Mesenchymal stem cell (in vitro differentiated cells and primary cell): Measurements from ENCODE around the gene THEM5.
A peak's percentile ranks its signal among the peaks of the same experiment; 100 is the strongest.

ENCODE experiments used
- DNase-seq: peaks from one replicate; pipeline ENCODE4 v3.0.0-alpha.2; 2013
- H2AFZ ChIP-seq: one replicate; pipeline ENCODE4 v1.6.1; 2013; ENCODE audit warnings: low read depth, mild to moderate bottlenecking, control low read depth, inconsistent platforms, low read length, moderate library complexity
- H2AK5ac ChIP-seq: 2 replicates; pipeline ENCODE4 v1.6.1; 2013; ENCODE audit warnings: low read length, moderate library complexity, mild to moderate bottlenecking, inconsistent platforms; ENCODE audit not compliant: severe bottlenecking
- H2BK120ac ChIP-seq: one replicate; pipeline ENCODE4 v1.6.1; 2013; ENCODE audit warnings: low read depth, mild to moderate bottlenecking, inconsistent platforms, low read length, moderate library complexity
- H2BK12ac ChIP-seq, 2 experiments: one replicate each; pipeline ENCODE4 v1.6.1; 2013; ENCODE audit warnings: inconsistent platforms in 2 of 2, low read length in 2 of 2, mild to moderate bottlenecking in 2 of 2, moderate library complexity in 2 of 2, control low read depth in 1 of 2
- H2BK15ac ChIP-seq: one replicate; pipeline ENCODE4 v1.6.1; 2013; ENCODE audit warnings: mild to moderate bottlenecking, low read depth, inconsistent platforms; ENCODE audit not compliant: poor library complexity, severe bottlenecking
- H2BK5ac ChIP-seq: 2 replicates; pipeline ENCODE4 v1.6.1; 2013; ENCODE audit warnings: low read depth, mild to moderate bottlenecking, low read length, control low read depth, inconsistent platforms; ENCODE audit not compliant: poor library complexity, severe bottlenecking
- H3K14ac ChIP-seq, 2 experiments: one replicate each; pipeline ENCODE4 v1.6.1; 2013; ENCODE audit warnings: inconsistent platforms in 2 of 2, low read length in 2 of 2, control low read depth in 1 of 2, mild to moderate bottlenecking in 1 of 2, moderate library complexity in 1 of 2
- H3K18ac ChIP-seq, 2 experiments: one replicate each; pipeline ENCODE4 v1.6.1; 2013; ENCODE audit warnings: inconsistent platforms in 2 of 2, low read length in 2 of 2, control low read depth in 1 of 2, low read depth in 1 of 2, mild to moderate bottlenecking in 1 of 2
- H3K23ac ChIP-seq, 2 experiments: one replicate each; pipeline ENCODE4 v1.6.1; 2013; ENCODE audit warnings: inconsistent platforms in 2 of 2, low read length in 2 of 2, mild to moderate bottlenecking in 2 of 2, moderate library complexity in 2 of 2, control low read depth in 1 of 2
- H3K27ac ChIP-seq: 2 replicates; pipeline ENCODE4 v1.5.1; 2013; ENCODE audit warnings: mild to moderate bottlenecking, moderate library complexity, low read length, control low read depth, inconsistent platforms; ENCODE audit not compliant: poor library complexity, severe bottlenecking
- H3K27me3 ChIP-seq, 2 experiments: 2 replicates each; pipeline versions ENCODE4 v1.6.1 to v1.7.0; 2013; ENCODE audit warnings: low read length in 2 of 2, mild to moderate bottlenecking in 2 of 2, moderate library complexity in 2 of 2, control low read depth in 1 of 2, inconsistent platforms in 1 of 2; ENCODE audit not compliant: control insufficient read depth in 1 of 2, insufficient read depth in 1 of 2
- H3K36me3 ChIP-seq, 2 experiments: 2 replicates each; pipeline versions ENCODE4 v1.6.1 to v1.7.0; 2013; ENCODE audit warnings: low read length in 2 of 2, control low read depth in 1 of 2, inconsistent platforms in 1 of 2, low read depth in 1 of 2, mild to moderate bottlenecking in 1 of 2; ENCODE audit not compliant: insufficient read depth in 2 of 2, control insufficient read depth in 1 of 2
- H3K4ac ChIP-seq, 2 experiments: one replicate each; pipeline ENCODE4 v1.6.1; 2013; ENCODE audit warnings: inconsistent platforms in 2 of 2, low read length in 2 of 2, mild to moderate bottlenecking in 2 of 2, moderate library complexity in 2 of 2, control low read depth in 1 of 2, low read depth in 1 of 2
- H3K4me1 ChIP-seq: 2 replicates; pipeline ENCODE4 v1.6.1; 2013; ENCODE audit warnings: low read depth, low read length, control low read depth; ENCODE audit not compliant: control insufficient read depth, insufficient read depth
- H3K4me2 ChIP-seq: 2 replicates; pipeline ENCODE4 v1.6.1; 2013; ENCODE audit warnings: low read length, mild to moderate bottlenecking, inconsistent platforms; ENCODE audit not compliant: poor library complexity, severe bottlenecking
- H3K4me3 ChIP-seq, 2 experiments: 2 replicates each; pipeline versions ENCODE4 v1.5.1 to v1.7.0; 2013; ENCODE audit warnings: low read length in 2 of 2, mild to moderate bottlenecking in 2 of 2, control low read depth in 1 of 2, low read depth in 1 of 2; ENCODE audit not compliant: insufficient read depth in 1 of 2
- H3K79me1 ChIP-seq: replicated peaks from 2 replicates; pipeline ENCODE4 v1.6.1; 2013; ENCODE audit warnings: mild to moderate bottlenecking, control low read depth, low read length, inconsistent platforms; ENCODE audit not compliant: poor library complexity, severe bottlenecking
- H3K9ac ChIP-seq: 2 replicates; pipeline ENCODE4 v1.7.0; 2013; ENCODE audit warnings: mild to moderate bottlenecking, low read length, moderate library complexity
- H3K9me3 ChIP-seq: 2 replicates; pipeline ENCODE4 v1.7.0; 2013; ENCODE audit warnings: mild to moderate bottlenecking, low read length; ENCODE audit not compliant: control insufficient read depth
- H4K8ac ChIP-seq: one replicate; pipeline ENCODE4 v1.6.1; 2013; ENCODE audit warnings: inconsistent platforms, mild to moderate bottlenecking, low read length, moderate library complexity
- H4K91ac ChIP-seq: one replicate; pipeline ENCODE4 v1.6.1; 2013; ENCODE audit warnings: mild to moderate bottlenecking, low read length, inconsistent platforms
- WGBS: methylation state at CpG from one replicate; pipeline ENCODE4 v1.1.7; 2013; ENCODE audit warnings: mixed read lengths; 5-methylcytosine and 5-hydroxymethylcytosine counted together

Gene THEM5

DNA sequence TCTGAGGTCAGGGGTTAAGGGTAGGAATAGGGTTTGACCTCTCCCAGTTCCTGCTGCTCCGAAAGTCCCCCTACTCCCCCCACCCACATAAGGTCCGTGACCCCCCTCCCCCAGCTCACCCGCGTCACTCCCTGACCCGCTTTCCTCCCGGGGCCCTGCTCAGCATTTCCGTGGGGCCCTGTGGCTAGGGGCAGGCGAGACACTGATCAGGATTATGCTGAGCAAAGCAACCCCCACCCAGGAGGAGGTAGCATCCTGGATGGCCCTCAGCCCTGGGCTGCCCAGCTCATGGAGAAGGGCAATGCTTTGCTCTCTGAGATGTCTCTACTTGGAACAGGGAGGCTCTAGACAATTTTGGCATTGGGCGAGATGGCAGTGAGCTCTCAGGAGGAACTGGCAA, 25.7 kb downstream of the THEM5 start:
- Histone ChIP-seq H2BK5ac (no peak overlapping the region), H3K4me1 (peaks cover 11% of the 10 kb centered on the region), H3K9ac (no peak overlapping the region), H2BK12ac (no peak overlapping the region), H3K4ac (no peak overlapping the region), H3K9me3 (no peaks in the 10 kb centered on the region), H3K27me3 (peaks cover 59 to 74% of the 10 kb centered on the region in 2 experiments), H3K18ac (no peak overlapping the region), H3K27ac (no peak overlapping the region), H4K8ac (no peak overlapping the region), H3K14ac (no peak overlapping the region), H4K91ac (no peak overlapping the region), H3K4me2 (no peak overlapping the region), H3K79me1 (no peaks in the 10 kb centered on the region), H3K36me3 (no peaks in the 10 kb centered on the region), H2BK120ac (no peak overlapping the region), H2AFZ (no peak overlapping the region), H3K4me3 (no peak overlapping the region), H2BK15ac (no peak overlapping the region), H3K23ac (no peak overlapping the region), H2AK5ac (no peak overlapping the region)
- 49% methylated on average over 9 of the region's 9 CpGs for WGBS
- no peak for DNase-seq

DNA sequence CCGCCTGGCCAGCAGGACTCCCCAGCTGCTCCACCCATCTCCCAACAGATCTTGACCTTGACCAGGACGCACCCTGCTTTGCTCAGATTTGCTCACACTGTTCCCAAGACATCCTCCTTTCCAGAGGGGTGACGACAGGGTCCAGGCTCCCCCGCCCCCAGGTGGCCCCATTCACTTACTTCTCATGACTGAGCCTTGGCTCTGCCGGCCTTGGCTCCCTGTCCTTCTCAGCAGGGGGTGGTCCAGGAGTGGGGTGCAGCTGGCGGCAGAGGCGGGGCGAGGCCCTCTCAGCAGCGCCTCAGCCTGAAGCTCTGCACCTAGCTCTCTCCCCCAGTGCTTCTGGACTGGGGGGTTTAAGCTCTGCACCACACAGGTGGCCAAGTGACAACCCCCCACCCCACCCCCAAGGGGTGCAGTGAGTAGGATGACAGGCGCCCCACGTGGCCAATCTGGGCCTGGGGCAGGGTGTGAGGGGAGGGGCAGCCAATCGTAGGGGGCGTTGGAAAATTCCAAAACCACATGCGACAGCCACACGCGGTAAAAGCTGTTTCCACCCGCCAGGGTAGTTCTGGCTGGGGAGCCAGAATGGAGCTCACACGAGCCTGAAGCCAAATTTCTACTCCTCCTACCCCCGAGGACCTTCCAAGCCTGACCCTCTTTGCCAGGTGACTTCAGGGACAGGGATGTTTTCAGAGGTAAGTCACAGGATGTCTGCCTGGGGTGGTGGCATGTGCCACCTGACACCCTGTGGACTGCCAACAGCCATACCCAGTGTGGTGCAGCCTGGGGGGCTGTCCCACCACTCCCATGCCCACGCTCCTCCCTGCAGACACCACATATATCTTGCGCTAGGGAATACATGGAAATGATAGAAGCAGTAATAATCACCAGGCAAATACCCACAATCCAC, 27.5 kb downstream of the THEM5 start:
- no peaks in the 10 kb centered on the region for H3K79me1 ChIP-seq
- peak overlapping the region in 1 of 2 experiments; percentile 7 for H3K14ac ChIP-seq
- H3K27ac ChIP-seq, result no peak overlapping the region
- no peak overlapping the region for H4K8ac ChIP-seq
- H2BK15ac ChIP-seq, result no peak overlapping the region
- peak overlapping the region in 1 of 2 experiments; percentile 12 for H3K4me3 ChIP-seq
- H3K9me3 ChIP-seq, result no peaks in the 10 kb centered on the region
- no peak overlapping the region for H2BK120ac ChIP-seq
- H3K4ac ChIP-seq, result no peak overlapping the region
- 45% methylated on average over 13 of the region's 21 CpGs for WGBS
- no peak overlapping the region for H2BK12ac ChIP-seq
- H3K18ac ChIP-seq, result no peak overlapping the region
- H2AFZ ChIP-seq, result no peak overlapping the region
- H2BK5ac ChIP-seq, result no peak overlapping the region
- H3K4me1 ChIP-seq, result peaks cover 9% of the 10 kb centered on the region
- DNase-seq, result no peak
- no peaks in the 10 kb centered on the region for H3K36me3 ChIP-seq
- H3K4me2 ChIP-seq, result no peak overlapping the region
- no peak overlapping the region for H2AK5ac ChIP-seq
- H4K91ac ChIP-seq, result no peak overlapping the region
- H3K23ac ChIP-seq, result no peak overlapping the region
- H3K27me3 ChIP-seq, result peaks cover 68 to 69% of the 10 kb centered on the region in 2 experiments
- H3K9ac ChIP-seq, result no peak overlapping the region

DNA sequence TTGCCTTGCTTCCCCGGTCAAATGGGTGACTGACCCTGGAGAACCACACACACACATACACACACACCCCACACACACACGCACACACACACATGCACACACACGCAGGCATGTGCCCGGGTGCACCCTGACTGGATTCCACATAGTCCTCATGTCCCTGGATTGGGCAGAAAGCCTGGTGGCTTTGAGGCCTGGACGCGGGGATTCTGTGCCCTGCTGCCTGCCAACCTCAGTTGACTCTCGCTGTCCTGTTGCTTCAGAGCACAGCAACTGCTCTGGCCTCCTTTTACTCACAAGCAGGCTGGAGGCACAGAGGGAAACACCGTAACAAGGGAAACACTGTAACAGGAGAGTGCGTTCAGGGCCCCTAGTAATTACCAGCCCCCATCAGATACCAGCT, 28.3 kb downstream of the THEM5 start:
- Histone ChIP-seq H2BK120ac (no peak overlapping the region), H2BK5ac (no peak overlapping the region), H3K9me3 (no peaks in the 10 kb centered on the region), H4K91ac (no peak overlapping the region), H3K4me2 (no peak overlapping the region), H3K18ac (no peak overlapping the region), H3K27ac (no peak overlapping the region), H2AFZ (no peak overlapping the region), H2BK15ac (no peak overlapping the region), H4K8ac (no peak overlapping the region), H3K4ac (no peak overlapping the region), H3K9ac (no peak overlapping the region), H2AK5ac (no peak overlapping the region), H3K27me3 (peaks cover 68 to 69% of the 10 kb centered on the region in 2 experiments), H3K4me3 (no peak overlapping the region), H3K14ac (peak overlapping the region in 1 of 2 experiments; percentile 21), H2BK12ac (no peak overlapping the region), H3K79me1 (no peaks in the 10 kb centered on the region), H3K23ac (peak overlapping the region in 1 of 2 experiments; percentile 47), H3K4me1 (peaks cover 9% of the 10 kb centered on the region), H3K36me3 (no peaks in the 10 kb centered on the region)
- no peak for DNase-seq
- 82% methylated on average over 9 of the region's 9 CpGs for WGBS

DNA sequence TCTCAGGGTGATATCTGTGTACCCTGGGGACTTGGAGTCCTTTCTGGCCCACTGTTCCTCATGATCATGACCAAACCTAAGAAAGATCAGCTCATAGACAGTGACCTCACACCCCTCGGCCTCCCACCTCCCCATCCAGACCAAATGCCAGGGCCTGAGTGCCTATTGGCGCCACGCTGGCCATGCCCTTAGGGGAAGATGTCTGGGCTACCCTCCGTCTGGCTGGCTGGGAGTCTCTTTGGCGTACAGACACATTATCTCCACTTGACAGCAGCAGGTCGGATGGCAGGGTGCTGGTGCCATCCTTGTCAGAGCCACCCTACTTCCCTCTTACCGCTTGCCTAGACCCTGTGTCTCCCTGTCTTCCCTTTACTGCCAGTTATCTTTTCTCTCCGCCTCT, 30.3 kb downstream of the THEM5 start:
- H2AFZ ChIP-seq, result no peak overlapping the region
- peak overlapping the region in 1 of 2 experiments; percentile 59 for H3K14ac ChIP-seq
- H3K79me1 ChIP-seq, result no peaks in the 10 kb centered on the region
- H2BK12ac ChIP-seq, result no peak overlapping the region
- no peak overlapping the region for H3K18ac ChIP-seq
- no peaks in the 10 kb centered on the region for H3K9me3 ChIP-seq
- no peak overlapping the region for H3K4me2 ChIP-seq
- H4K91ac ChIP-seq, result no peak overlapping the region
- H3K23ac ChIP-seq, result no peak overlapping the region
- no peaks in the 10 kb centered on the region for H3K36me3 ChIP-seq
- H3K27me3 ChIP-seq, result peaks cover 62 to 70% of the 10 kb centered on the region in 2 experiments
- no peak overlapping the region for H3K9ac ChIP-seq
- no peak for DNase-seq
- WGBS, result 68% methylated on average over 8 of the region's 8 CpGs
- peaks cover 4% of the 10 kb centered on the region for H3K4me1 ChIP-seq
- H2BK5ac ChIP-seq, result no peak overlapping the region
- H3K4me3 ChIP-seq, result no peak overlapping the region
- H3K4ac ChIP-seq, result no peak overlapping the region
- no peak overlapping the region for H2BK15ac ChIP-seq
- no peak overlapping the region for H4K8ac ChIP-seq
- H3K27ac ChIP-seq, result no peak overlapping the region
- H2AK5ac ChIP-seq, result no peak overlapping the region
- no peak overlapping the region for H2BK120ac ChIP-seq
